Esophagus muscularis mucosa (tissue), 4 donors: ENCODE data around the gene GALR2. TPM values are rescaled to one million over a fixed set of nuclear protein-coding genes. Genes with fewer than 3 reads are reported as not detected.

ENCODE experiments used
- DNase-seq: peaks from one replicate; pipeline ENCODE4 v3.0.0-alpha.2; 2017; ENCODE audit errors: extremely low spot score
- H3K27ac ChIP-seq, 4 donors: fragments of 200-600 bp; sonication (generic); replicated peaks in 1 of 4; 1 replicate in 3 of 4; 2 replicates in 1 of 4; pipeline ENCODE4 v1.5.1; 2016 to 2019; ENCODE audit warnings: mild to moderate bottlenecking in 1 of 4
- H3K27me3 ChIP-seq, 4 donors: fragments of 200-600 bp; sonication (generic); one replicate each; pipeline versions ENCODE4 v1.5.1 to v1.6.0; 2016 to 2019
- H3K36me3 ChIP-seq, 4 donors: fragments of 200-600 bp; sonication (generic); one replicate each; pipeline ENCODE4 v1.5.1; 2016 to 2019
- H3K4me1 ChIP-seq, 4 donors: fragments of 200-600 bp; sonication (generic); one replicate each; pipeline ENCODE4 v1.5.1; 2016 to 2019
- H3K4me3 ChIP-seq, 4 donors: fragments of 200-600 bp; sonication (generic); 1 replicate in 2 of 4; 2 replicates in 2 of 4; pipeline ENCODE4 v1.5.1; 2016 to 2019; ENCODE audit warnings: mild to moderate bottlenecking in 4 of 4, moderate library complexity in 1 of 4
- H3K9me3 ChIP-seq, 4 donors: fragments of 200-600 bp; sonication (generic); 1 replicate in 3 of 4; 2 replicates in 1 of 4; pipeline ENCODE4 v1.5.1; 2016 to 2019
- CTCF ChIP-seq, 3 experiments: fragments of 200-600 bp in 2 of 3; fragments of 450-650 bp in 1 of 3; sonication (generic) in 2 of 3; IDR thresholded peaks; one replicate each; pipeline ENCODE4 v1.5.1; 2017 to 2019; ENCODE audit warnings: antibody characterized with exemption in 3 of 3, mild to moderate bottlenecking in 2 of 3, moderate library complexity in 1 of 3
- EP300 ChIP-seq: sonication (generic); formaldehyde crosslinking; IDR thresholded peaks from one replicate; pipeline ENCODE4 v1.6.1; 2017; ENCODE audit warnings: antibody characterized with exemption
- POLR2A ChIP-seq: fragments of 450-650 bp; IDR thresholded peaks from one replicate; pipeline ENCODE4 v1.6.1; 2017; ENCODE audit warnings: antibody characterized with exemption, moderate library complexity, mild to moderate bottlenecking, low read depth
- POLR2AphosphoS5 ChIP-seq, 2 donors: sonication (generic); formaldehyde crosslinking; IDR thresholded peaks; one replicate each; pipeline ENCODE4 v1.6.1; 2017; ENCODE audit warnings: antibody characterized with exemption in 2 of 2
- WGBS: methylation state at CpG from one replicate; pipeline ENCODE4 v1.1.5; 2018; 5-methylcytosine and 5-hydroxymethylcytosine counted together
- intact Hi-C: fragments of 100-400 bp; cut with DNase I; formaldehyde crosslinking; loops from one replicate; pipeline ENCODE4 v1.15.1; 2023
- total RNA-seq, 4 donors: library from RNA; depleted of rRNA; stranded (reverse); fragments of >200 nt; gene quantifications; one replicate each; pipeline versions ENCODE4 v1.1.0 to v1.2.1, GENCODE V29; 2016

The GALR2 gene
- total RNA-seq, 4 donors from 2014 or later = 0.50 TPM; not detected in 3

- Histone ChIP-seq H3K27ac (no peak overlapping the region), H3K9me3 (no peaks in the 10 kb centered on the region), H3K36me3 (peaks cover 60 to 99% (median 89%) of the 10 kb centered on the region in 4 donors), H3K27me3 (no peaks in the 10 kb centered on the region), H3K4me1 (no peaks in the 10 kb centered on the region), H3K4me3 (no peak overlapping the region)
- TF ChIP-seq POLR2AphosphoS5 (IDR thresholded peaks at IDR 0.05) = no peak
- TF ChIP-seq EP300 = no peak
- no peak for TF ChIP-seq CTCF (IDR thresholded peaks at IDR 0.05)
- no peak for TF ChIP-seq POLR2A
- DNase-seq = no peak
- intact Hi-C loops = no loop called here
- WGBS = 84% methylated on average over 11 of the region's 13 CpGs
Observed at GRCh38 chr17:76095943-76096342, 21.4 kb downstream of the GALR2 start.

DNA sequence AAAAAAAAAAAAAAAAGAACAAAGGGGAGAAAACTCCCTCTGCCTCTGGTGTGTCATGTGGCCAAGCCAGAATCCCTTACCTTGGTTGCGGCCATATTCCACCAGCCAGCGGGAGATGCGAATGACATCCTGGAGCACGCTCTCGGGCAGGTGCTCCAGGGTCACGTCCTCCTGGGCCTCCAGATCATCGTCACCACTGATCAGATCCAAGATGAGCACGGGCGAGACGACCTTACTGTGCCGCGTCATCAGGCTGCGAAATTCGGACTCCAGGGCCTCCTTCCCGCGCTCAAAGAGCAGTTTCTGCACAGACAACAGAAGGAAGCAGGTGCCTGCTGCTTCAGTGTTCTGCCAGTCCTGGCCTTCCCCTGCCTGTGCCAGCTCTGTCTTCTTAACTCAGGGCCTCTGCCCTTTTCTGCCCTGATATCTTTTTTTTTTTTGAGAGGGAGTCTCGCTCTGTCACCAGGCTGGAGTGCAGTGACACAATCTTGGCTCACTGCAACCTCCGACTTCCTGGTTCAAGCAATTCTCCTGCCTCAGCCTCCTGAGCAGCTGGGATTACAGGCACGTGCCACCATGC is 23.2 kb downstream of the GALR2 start:
- no peak for TF ChIP-seq POLR2A
- TF ChIP-seq EP300 = no peak
- no peak for TF ChIP-seq CTCF (IDR thresholded peaks at IDR 0.05)
- no peak for TF ChIP-seq POLR2AphosphoS5 (IDR thresholded peaks at IDR 0.05)
- peaks cover 8 to 18% (median 14%) of the 10 kb centered on the region in 4 donors for H3K4me1 ChIP-seq
- DNase-seq = no peak
- intact Hi-C loops = no loop called here
- H3K9me3 ChIP-seq = no peaks in the 10 kb centered on the region
- no peaks in the 10 kb centered on the region for H3K27me3 ChIP-seq
- H3K27ac ChIP-seq = no peak overlapping the region
- WGBS = 91% methylated on average over 19 of the region's 19 CpGs
- H3K36me3 ChIP-seq = peaks cover 61 to 91% (median 85%) of the 10 kb centered on the region in 4 donors
- H3K4me3 ChIP-seq = no peak overlapping the region

DNA sequence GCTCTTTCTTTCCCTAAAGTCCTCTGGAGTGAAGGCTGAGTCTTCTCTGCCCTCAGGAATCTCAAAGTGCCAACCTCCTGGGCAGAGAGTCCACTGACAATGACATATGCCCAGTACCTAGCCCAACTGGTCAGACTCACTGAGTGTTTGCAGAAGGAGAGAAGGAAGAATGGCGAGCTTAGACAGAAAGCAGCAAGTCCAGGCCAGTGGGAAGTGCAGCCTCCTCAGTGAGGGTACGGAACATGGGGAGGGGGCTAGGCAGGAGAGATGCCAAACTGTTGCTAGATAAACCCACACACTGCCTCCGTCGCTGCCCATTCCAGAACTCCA is 28.3 kb downstream of the GALR2 start:
- H3K9me3 ChIP-seq = no peaks in the 10 kb centered on the region
- H3K27me3 ChIP-seq = no peaks in the 10 kb centered on the region
- DNase-seq = no peak
- peaks cover 16 to 40% (median 36%) of the 10 kb centered on the region in 4 donors for H3K36me3 ChIP-seq
- H3K4me1 ChIP-seq = peaks cover 18 to 31% (median 24%) of the 10 kb centered on the region in 4 donors
- intact Hi-C loops = no loop called here
- H3K27ac ChIP-seq = peak overlapping the region; percentile 79 to 85 (median 81)
- WGBS = 0% methylated on average over 4 of the region's 4 CpGs
- peak overlapping the region; percentile 67 to 90 (median 82) for H3K4me3 ChIP-seq
- no peak for TF ChIP-seq CTCF (IDR thresholded peaks at IDR 0.05)
- no peak for TF ChIP-seq POLR2AphosphoS5 (IDR thresholded peaks at IDR 0.05)
- TF ChIP-seq POLR2A = no peak
- no peak for TF ChIP-seq EP300

DNA sequence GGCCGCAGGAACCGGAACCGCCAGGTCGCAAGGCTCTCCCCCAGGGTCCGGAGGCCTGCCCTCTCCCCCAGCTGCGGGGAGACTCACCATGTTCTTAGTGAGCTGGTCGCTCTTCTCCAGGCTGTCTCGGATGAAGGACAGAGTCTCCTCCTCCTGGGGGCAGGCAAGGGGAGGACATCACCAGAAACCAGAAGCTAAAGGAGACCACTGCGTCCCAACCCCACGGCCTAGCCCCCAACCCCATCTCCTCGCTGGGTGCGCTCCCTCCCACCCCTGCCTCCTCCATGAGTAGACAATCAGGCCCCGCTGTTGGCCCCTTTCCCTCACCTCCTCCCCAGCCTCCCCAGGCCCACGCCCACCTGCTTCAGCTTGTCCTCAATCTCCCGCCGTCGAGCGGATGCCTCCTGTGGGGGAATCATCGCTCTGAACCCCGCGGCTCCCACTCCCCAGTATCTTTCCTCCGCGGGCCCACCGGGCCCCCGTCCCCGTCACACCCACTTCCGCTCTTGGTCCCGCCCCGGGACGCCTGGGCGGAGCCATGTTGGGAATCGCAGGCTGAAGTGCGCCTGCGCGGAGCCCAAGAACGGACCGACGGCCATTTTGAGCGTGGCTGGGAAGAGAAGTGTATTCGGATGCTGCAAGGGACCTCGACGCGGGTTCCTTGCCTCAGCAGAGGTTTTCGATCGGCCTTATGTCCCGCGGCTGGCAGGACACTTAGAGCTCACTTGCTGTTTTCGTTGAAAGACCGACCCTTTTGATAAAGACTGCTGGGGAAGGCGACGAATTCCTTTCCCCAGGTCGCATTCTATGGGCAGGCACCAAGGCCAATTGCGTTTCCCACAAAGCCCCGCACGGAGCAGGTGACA is 28.9 kb downstream of the GALR2 start, which contains the start of gene EXOC7:
EXOC7 (minus strand) TSS at position 514 of the 866 bp plus-strand sequence; CDS start at position 419, 95 bp downstream.
- H3K36me3 ChIP-seq = peaks cover 14 to 34% (median 31%) of the 10 kb centered on the region in 4 donors
- H3K27me3 ChIP-seq = no peaks in the 10 kb centered on the region
- no peaks in the 10 kb centered on the region for H3K9me3 ChIP-seq
- TF ChIP-seq EP300 (no peak), POLR2A (no peak), POLR2AphosphoS5 (IDR thresholded peaks at IDR 0.05) (peak; percentile 77 to 94), CTCF (IDR thresholded peaks at IDR 0.05) (peak in 1 of 3 experiments; percentile 30)
- H3K27ac ChIP-seq = peak within 1 kb of the TSS; percentile 79 to 85 (median 81)
- H3K4me3 ChIP-seq = peak within 1 kb of the TSS; percentile 67 to 90 (median 82)
- 6% methylated on average over 40 of the region's 55 CpGs for WGBS
- peaks cover 18 to 31% (median 24%) of the 10 kb centered on the region in 4 donors for H3K4me1 ChIP-seq
- intact Hi-C loops = no loop called here
- DNase-seq = peak; percentile 95
